HepG2 (cell line): ENCODE results near the gene NUDT8. TPM values are rescaled to one million over a fixed set of nuclear protein-coding genes. Genes with fewer than 3 reads are reported as not detected.

Experiments used
- ARID5B ChIP-seq: IDR thresholded peaks from 2 replicates; pipeline ENCODE4 v1.4.0; 2020; ENCODE audit warnings: mild to moderate bottlenecking, missing genetic modification reagents
- ATM ChIP-seq: fragments of 450-650 bp; IDR thresholded peaks from 2 replicates; pipeline ENCODE4 v1.7.1; 2017; ENCODE audit warnings: mild to moderate bottlenecking, borderline replicate concordance
- FOSL1 ChIP-seq: sonication (generic); formaldehyde crosslinking; IDR thresholded peaks from 2 replicates; pipeline ENCODE4 v1.9.0; 2021; ENCODE audit warnings: missing genetic modification reagents, borderline replicate concordance
- HINFP ChIP-seq: sonication (generic); formaldehyde crosslinking; IDR thresholded peaks from 2 replicates; pipeline ENCODE4 v1.4.0; 2020; ENCODE audit warnings: low read depth, mild to moderate bottlenecking, missing genetic modification reagents
- HNF1A ChIP-seq, 2 experiments: sonication (generic) in 1 of 2; formaldehyde crosslinking in 1 of 2; IDR thresholded peaks; 2 replicates each; pipeline versions ENCODE4 v1.4.0 to v1.6.1; 2016 to 2020; ENCODE audit warnings: borderline replicate concordance in 1 of 2, low read depth in 1 of 2, mild to moderate bottlenecking in 1 of 2, missing genetic modification reagents in 1 of 2
- REL ChIP-seq: sonication (generic); formaldehyde crosslinking; conservative IDR thresholded peaks from 2 replicates; pipeline ENCODE4 v1.8.0; 2022; ENCODE audit warnings: mild to moderate bottlenecking, missing genetic modification reagents, moderate library complexity
- RERE ChIP-seq: IDR thresholded peaks from 2 replicates; pipeline ENCODE4 v1.6.1; 2016; ENCODE audit warnings: low read depth, missing genetic modification reagents, missing compliant biosample characterization
- SAP130 ChIP-seq: IDR thresholded peaks from 2 replicates; pipeline ENCODE4 v1.6.1; 2016; ENCODE audit warnings: low read depth
- SIX1 ChIP-seq: sonication (generic); formaldehyde crosslinking; IDR thresholded peaks from 2 replicates; pipeline ENCODE4 v1.4.0; 2020; ENCODE audit warnings: missing genetic modification reagents, borderline replicate concordance
- SP1 ChIP-seq, 2 experiments: fragments of 450-650 bp in 1 of 2; sonication (generic) in 1 of 2; formaldehyde crosslinking in 1 of 2; IDR thresholded peaks; 2 replicates each; pipeline versions ENCODE4 v1.4.0 to v1.6.1; 2016 to 2020; ENCODE audit warnings: missing genetic modification reagents in 1 of 2
- TBL1XR1 ChIP-seq: fragments of 150-350 bp; IDR thresholded peaks from 2 replicates; pipeline ENCODE4 v1.6.1; 2014; ENCODE audit warnings: borderline replicate concordance, low read length; ENCODE audit not compliant: partially characterized antibody
- ZBTB3 ChIP-seq: sonication (generic); formaldehyde crosslinking; IDR thresholded peaks from 2 replicates; pipeline ENCODE4 v1.4.0; 2020; ENCODE audit warnings: low read depth, mild to moderate bottlenecking, moderate library complexity, missing genetic modification reagents, borderline replicate concordance
- ZNF343 ChIP-seq: sonication (generic); formaldehyde crosslinking; IDR thresholded peaks from 2 replicates; pipeline ENCODE4 v1.4.0; 2020; ENCODE audit warnings: mild to moderate bottlenecking, missing genetic modification reagents
- ZNF484 ChIP-seq: sonication (generic); formaldehyde crosslinking; IDR thresholded peaks from 2 replicates; pipeline ENCODE4 v1.5.1; 2020; ENCODE audit warnings: mild to moderate bottlenecking, low read depth, missing genetic modification reagents, borderline replicate concordance
- polyA plus RNA-seq, 8 experiments: library from polyadenylated mRNA; depleted of rRNA in 3 of 8; stranded (reverse) in 7 of 8; unstranded in 1 of 8; fragments of >200 nt; fragmentation: Illumina TruSeq in 4 of 8; extraction: Trizol in 4 of 8; gene quantifications; 2 replicates each; pipeline versions ENCODE4 v1.2.1 to v1.2.3, GENCODE V29; 2011 to 2016; ENCODE audit warnings: low read depth in 4 of 8, missing spikeins in 1 of 8, mixed read lengths in 1 of 8; ENCODE audit not compliant: insufficient read depth in 1 of 8
- total RNA-seq, 5 experiments: library from RNA; depleted of rRNA; stranded (reverse); fragments of >200 nt; fragmentation: Illumina TruSeq; extraction: Trizol; gene quantifications; 2 replicates each; pipeline ENCODE4 v1.2.3, GENCODE V29; 2016; ENCODE audit warnings: low read depth in 1 of 5

Gene NUDT8
- total and polyA plus RNA-seq, 2 of the 13 experiments (the other 11 are each of a cell fraction or from before 2014, with no cell fraction given): 6.7 to 25.8 TPM

GRCh38 chr11:67666303-67666645 is 36.5 kb upstream of the NUDT8 start (continued):
- TF ChIP-seq RERE (CRISPR knock-in tag): no peak
- TF ChIP-seq FOSL1 (CRISPR knock-in tag): no peak
- no peak for TF ChIP-seq ARID5B
- TF ChIP-seq REL (CRISPR knock-in tag): no peak
- TF ChIP-seq ATM: no peak
- TF ChIP-seq SAP130 (CRISPR knock-in tag): no peak
- no peak for TF ChIP-seq SIX1
- TF ChIP-seq ZNF343 (CRISPR knock-in tag): no peak
- no peak for TF ChIP-seq HNF1A (IDR thresholded peaks at IDR 0.05; ENCODE audit: low read depth)
- TF ChIP-seq HNF1A (CRISPR knock-in tag; IDR thresholded peaks at IDR 0.05; ENCODE audit: borderline replicate concordance): no peak
- no peak for TF ChIP-seq ZNF484 (CRISPR knock-in tag)
- no peak for TF ChIP-seq SP1 (IDR thresholded peaks at IDR 0.05)
- TF ChIP-seq SP1 (CRISPR knock-in tag; IDR thresholded peaks at IDR 0.05): no peak
- TF ChIP-seq TBL1XR1: no peak
- no peak for TF ChIP-seq ZBTB3
- TF ChIP-seq HINFP (CRISPR knock-in tag): no peak
